HG03521 (cell line): ENCODE data around the gene VEGFB.

Source experiments
- ATAC-seq: cut with Tn5 transposase; IDR thresholded peaks from one replicate; pipeline ENCODE4 v1.9.1; 2021; ENCODE audit warnings: mild to moderate bottlenecking, moderate library complexity; ENCODE audit not compliant: unreplicated experiment

VEGFB gene, protein sequence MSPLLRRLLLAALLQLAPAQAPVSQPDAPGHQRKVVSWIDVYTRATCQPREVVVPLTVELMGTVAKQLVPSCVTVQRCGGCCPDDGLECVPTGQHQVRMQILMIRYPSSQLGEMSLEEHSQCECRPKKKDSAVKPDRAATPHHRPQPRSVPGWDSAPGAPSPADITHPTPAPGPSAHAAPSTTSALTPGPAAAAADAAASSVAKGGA

DNA sequence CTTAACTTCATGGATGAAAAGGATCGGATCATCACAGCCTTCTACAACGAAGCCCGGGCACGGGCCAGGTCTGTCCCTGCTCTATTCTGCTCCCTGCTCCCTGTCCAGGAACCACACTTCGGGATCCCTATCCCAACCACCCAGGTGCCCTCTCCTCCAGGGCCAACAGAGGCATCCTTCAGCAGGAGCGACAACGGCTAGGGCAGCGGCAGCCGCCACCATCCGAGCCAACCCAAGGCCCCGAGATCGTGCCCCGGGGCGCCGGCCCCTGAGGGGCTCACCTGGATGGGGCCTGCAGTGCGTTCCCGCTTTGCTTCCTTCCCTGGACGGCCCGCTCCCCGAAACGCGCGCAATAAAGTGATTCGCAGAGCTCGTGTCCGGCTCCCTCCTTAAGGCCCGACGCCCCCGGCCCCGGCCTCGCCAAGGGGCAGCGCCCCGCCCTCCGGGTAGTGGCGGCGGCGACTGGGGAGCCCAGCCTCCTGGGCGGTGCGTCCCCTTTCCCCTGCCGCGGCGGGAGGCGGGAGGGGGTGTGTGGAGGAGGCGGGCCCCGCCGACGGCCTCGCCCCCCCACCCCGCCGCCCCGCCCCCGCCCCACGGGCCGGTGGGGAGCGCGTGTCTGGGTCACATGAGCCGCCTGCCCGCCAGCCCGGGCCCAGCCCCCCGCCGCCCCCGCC, at the start of gene VEGFB:
TSS of gene VEGFB (plus strand) at position 672 of the 674 bp plus-strand sequence. CDS start 250 bp downstream, outside the sequence.
- peak; percentile 39 for ATAC-seq

DNA sequence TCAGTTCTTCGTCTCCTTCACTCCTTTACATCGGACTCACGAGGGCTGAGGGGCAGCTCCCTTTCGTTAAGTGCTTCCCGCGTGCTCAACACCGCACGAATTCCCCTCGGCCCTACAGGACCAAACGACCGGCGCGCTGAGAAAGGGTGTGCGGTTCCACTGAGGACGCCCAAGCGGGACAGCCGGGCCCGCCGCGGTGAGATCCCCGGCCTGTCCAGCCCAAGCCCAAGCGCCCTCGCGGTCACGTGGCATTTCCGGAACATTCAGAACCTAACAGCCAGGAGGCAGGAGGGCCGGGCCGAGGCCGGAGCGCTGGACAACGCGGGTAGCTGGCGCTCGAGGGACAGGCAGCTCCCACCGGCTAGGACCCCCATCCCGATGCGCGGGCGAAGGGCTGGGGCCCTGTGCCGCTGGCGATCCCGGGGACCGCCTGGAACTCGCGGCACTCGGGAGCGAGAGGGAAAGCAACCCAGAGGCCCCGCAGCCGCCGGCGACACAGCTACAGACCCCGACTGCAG, 49.1 kb upstream of the VEGFB start:
- ATAC-seq = peak; percentile 13

DNA sequence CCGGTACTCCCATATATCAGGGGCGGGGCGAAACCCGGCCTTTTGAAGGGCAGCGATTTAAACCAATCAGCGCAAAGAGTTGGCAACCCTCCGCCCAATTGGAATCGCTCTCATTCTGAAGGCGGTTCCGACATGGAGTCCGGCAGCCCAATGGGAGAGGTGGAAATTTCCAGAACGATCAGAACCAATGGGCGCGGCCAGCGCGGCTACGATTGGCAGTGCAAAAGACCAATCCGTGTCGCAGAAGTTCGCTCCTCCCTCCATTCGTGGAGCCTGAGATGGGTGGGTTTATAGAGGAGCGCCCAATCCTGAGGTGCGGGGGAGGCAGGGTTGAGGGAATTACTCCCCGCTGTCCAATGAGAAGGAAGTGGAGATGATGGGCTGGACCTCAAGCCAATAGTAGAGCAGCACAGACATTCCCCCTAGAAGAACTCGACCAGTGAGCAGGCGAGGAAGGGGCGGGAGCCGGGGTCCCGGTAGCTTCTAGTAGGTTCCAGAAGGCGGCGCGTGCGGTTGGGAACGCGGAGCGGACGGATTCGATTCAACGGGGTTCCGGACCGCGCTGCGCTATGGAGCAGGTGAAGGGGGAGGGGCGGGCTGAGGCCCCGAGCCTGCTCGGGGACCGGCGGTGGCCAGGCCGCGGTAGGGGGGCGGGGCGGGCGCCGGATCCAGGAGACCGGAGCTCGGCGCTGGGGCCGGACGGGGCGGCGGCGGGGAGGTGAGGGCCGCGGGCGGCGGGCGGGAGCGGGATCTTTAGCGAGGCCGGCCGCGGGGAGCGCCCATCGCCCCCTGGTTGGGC, 48.5 kb upstream of the VEGFB start, which contains the start of gene STIP1:
TSS of gene STIP1 (plus strand) at position 479 of the 799 bp plus-strand sequence. CDS start at position 570, 91 bp downstream.
- peak; percentile 86 for ATAC-seq

DNA sequence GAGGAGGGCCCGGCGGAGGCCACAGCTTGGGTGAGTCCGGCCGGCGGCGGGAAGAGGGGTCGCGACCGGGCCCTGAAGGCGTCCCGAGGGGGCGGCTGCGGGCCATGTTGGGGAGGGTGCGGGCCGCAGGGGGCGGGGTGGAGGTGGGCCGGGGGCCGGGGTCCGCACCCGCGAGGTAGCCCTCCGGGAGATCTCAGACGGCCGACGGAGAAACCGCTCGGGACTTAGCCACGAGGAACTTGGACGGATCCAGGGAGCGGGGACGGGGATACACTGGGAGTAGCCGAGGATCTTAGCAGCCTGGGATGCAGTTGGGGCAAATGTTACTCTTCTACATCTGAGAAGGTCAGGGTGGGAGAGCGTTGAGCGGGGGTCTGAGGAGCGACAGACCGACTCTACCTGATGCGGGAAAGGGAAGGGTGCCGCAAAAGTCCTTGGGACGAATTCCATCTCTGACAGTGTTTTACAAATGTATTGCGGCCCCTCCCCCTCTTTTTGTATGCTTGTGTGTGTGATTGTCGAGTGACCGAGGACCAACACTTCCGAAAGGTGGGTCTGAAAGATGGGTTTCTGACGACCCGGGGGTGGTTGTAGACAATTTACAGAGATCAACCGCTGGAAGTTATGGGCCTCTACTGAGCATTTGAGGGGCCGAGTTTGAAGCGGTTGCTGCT, 47.8 kb upstream of the VEGFB start:
- ATAC-seq = no peak

DNA sequence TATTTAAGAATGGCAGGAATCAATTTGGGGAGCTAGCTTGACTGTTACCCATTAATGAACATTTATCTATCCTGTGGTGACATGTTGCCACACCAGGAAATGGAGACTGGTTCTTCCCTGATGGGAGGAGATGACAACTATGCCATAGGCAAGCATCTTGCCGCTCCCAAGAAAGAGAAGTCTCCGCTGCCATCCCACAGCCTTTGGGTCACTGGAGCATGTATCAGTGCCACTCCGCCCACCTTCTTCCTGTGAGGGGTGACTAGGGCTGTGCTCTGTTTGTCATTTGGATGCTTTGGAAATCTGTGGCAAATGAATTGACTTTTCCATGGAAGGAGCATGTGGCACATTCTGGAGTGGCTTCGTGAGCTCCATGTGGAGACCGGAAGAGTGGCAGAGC, 42.0 kb upstream of the VEGFB start:
- ATAC-seq = no peak

DNA sequence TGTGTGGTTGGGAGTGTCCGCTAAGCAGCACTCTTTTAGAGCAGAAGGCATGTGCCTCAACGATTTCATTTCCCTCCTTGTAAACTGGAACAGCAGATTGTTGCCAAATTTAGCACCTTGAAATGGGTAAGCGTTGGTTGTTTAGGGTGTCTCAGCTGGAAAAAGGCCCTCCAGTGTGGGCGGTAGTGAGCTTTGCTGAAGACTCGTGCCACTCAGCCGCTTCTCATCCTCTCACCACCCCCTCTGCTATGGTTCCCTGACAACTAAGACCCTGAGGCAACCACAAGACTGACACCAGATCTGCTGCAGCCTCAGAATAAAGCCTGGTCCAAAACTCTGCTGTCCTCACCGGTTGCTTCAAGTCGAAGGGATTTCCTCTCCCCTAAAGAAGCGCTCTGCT, 37.8 kb upstream of the VEGFB start:
- no peak for ATAC-seq

DNA sequence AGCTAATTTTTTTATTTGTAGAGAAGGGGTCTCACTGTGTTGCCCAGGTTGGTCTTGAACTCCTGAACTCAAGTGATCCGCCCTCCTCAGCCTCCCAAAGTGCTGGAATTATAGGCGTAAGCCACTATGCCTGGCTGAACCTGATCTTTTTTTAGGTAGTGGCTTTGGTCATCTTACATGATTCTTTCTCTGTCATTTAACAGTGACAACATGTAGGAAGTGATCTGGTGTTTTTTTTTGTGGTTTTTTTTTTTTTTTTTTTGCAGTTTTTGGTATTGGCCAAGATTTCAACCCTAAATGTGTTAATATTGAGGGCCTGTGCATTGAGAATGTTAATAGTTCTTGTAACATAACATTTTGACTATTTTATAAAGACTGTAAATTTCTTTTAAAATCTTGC, 35.9 kb upstream of the VEGFB start:
- no peak for ATAC-seq

DNA sequence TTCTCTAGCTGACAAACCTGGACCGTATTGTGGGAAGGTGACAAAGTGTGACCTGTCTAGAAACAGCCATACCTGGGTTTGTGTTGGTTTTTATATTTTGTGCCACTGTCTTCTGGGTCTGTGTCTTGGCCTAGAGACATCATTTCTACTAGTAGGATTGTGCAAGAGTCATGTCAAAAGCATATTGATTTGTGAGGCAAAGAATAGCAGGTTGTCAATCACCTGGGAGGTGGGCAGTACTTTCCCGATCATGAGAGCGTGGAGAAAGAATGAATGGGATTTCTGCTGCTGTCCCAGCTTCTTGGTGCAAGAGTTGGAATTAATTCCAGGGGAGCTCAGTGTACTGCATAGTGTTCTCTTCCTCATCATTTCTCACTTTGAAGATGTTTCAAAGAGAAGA, 32.8 kb upstream of the VEGFB start:
- ATAC-seq = no peak

DNA sequence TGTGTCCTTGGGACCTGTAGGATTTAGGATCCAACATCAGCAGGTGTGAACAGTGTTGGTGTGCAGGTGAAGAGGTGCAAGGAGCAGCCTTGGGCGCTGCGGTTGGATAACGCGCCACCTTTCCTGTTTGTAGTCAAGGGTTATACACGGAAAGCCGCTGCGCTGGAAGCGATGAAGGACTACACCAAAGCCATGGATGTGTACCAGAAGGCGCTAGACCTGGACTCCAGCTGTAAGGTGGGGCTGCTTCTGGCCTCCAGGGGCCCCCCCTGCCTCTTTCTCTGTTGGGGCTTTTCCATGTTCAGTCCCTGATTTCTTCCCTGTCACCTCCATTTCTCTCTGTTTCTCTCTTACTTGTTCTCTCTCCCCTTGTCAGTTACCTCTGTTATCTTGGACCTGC, 31.4 kb upstream of the VEGFB start:
- no peak for ATAC-seq

DNA sequence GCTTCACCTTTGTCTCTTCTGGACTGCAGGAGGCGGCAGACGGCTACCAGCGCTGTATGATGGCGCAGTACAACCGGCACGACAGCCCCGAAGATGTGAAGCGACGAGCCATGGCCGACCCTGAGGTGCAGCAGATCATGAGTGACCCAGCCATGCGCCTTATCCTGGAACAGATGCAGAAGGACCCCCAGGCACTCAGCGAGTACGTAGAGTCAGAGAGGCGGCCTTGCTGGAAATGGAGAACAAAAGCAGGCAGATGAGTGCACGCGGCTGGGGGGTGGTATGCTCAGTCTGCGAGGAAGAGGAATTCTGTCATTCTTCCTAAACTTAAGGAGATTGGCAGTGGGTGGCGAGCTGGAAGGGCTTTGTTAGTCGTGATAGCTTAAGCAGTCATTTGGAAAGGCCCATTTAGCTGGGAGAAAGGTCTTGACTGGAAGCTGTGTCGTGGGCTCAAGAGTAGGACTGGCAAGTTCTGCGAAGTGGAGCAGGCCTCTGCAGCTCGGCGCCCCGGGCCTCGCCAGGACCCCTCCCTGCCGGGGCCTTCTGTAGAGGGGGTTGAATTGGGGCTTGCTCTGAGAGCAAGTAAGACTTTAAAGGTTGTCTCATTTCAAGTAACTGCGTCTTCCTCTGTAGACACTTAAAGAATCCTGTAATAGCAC, 30.8 kb upstream of the VEGFB start:
- no peak for ATAC-seq

DNA sequence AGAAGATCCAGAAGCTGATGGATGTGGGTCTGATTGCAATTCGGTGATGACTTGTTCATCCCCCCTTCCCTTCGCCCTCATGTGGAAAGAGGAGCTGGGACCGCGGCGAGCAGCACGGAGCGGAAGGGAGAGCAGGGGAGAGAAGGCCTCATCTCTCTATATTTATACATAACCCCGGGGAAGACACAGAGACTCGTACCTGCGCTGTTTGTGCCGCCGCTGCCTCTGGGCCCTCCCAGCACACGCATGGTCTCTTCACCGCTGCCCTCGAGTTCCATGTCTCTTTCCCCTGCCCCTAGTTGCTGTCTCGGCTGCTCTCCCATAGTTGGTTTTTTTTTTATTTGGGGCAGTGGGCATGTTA, 30.3 kb upstream of the VEGFB start:
- ATAC-seq = no peak

DNA sequence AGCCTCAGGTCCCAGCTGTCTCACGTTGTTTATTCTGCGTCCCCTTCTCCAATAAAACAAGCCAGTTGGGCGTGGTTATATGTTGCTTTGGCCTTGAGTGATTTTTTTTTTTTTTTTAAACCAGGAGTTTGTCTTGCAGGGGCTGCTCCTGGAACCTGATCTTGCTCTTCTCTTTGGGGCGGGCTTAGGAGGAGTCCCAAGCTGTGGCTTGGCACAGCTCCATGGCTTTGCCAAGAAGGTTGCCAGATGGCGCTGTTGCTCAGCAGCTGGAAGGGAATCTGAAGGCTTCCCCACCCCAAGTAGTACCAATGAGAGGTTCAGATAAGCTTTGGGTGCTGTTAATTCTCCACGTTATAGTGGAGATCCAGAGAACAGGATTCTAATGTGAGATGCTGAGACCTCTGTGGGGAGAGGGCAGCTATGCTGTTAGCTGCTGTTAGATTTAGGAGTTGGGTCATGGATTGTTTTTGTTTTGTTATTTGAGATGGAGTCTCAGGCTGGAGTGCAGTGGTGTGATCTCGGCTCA, 29.9 kb upstream of the VEGFB start:
- ATAC-seq = no peak

DNA sequence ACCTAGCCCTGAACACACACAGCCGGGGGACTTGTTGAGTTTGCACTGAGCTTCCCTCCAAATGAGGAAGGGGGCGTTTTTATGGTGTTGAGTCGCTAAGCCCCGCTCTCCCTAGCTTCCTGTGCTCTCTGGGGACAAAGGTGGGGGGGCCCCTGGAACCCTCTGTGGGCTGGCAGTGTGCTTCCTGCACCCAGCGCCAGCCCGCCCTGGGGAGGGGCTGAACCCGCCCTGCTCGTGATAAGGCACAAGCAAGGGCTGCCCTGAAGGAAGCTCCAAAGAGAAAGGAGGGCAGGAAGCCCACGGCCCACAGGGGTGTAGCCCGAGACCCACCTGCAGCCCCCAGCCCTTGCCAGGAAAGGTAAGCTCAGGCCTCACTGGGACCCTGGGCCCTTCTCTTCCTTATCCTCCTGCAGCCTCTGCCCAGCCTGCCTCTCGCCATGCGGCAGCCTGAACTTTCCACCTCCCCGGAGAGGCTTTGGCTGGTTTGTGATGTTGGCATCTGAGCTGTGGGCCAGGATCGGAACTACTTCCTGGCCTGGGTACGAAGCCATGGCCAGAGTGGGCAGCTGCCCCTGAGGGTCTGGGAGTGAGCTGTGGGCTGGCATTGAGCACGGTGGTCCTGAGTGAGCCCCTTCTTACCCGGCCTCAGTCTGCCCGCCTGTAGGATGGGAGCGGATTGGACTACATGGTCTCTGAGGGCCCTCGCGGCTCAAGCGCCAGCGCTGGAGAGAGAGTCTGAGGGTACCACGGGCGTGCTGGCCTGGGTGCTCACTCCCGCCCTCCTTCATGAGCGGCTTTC, 27.7 kb upstream of the VEGFB start, which contains the start of gene FERMT3:
TSS of gene FERMT3 (plus strand) at position 265 of the 799 bp plus-strand sequence. CDS start 644 bp downstream, outside the sequence.
- no peak for ATAC-seq

DNA sequence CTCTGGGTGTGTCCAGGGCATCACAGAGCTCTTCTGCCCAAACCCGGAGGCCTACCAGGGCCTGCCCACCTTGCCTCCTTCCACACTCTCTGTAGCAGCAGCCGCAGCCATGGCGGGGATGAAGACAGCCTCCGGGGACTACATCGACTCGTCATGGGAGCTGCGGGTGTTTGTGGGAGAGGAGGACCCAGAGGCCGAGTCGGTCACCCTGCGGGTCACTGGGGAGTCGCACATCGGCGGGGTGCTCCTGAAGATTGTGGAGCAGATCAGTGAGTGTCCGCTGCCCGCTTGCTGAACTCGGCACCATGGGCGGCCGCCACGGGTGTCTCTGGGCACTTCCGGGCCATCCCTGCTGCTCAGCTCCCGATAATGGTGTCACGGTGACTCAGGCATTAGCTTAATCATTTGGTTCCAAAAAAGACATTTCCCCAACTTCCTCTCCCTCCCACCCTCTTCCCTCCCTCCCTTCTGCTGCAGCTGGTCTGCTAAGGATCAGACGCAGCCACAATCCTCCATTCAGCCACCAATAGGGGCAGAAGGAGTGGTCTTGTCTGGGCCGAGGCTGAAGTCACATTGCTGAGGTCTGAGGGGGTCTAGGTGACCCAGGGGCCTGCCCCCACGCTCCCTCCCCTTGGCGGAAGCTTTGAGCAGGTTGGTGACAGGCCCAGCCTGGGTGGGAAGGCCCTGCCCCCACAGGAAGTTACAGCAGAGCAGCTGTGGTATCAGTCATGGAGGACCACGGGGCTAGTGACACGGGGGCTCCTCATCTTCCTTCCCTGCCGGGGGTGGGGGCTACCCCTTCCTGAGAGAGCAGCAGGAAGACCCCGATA, 26.9 kb upstream of the VEGFB start:
- peak; percentile 61 for ATAC-seq

DNA sequence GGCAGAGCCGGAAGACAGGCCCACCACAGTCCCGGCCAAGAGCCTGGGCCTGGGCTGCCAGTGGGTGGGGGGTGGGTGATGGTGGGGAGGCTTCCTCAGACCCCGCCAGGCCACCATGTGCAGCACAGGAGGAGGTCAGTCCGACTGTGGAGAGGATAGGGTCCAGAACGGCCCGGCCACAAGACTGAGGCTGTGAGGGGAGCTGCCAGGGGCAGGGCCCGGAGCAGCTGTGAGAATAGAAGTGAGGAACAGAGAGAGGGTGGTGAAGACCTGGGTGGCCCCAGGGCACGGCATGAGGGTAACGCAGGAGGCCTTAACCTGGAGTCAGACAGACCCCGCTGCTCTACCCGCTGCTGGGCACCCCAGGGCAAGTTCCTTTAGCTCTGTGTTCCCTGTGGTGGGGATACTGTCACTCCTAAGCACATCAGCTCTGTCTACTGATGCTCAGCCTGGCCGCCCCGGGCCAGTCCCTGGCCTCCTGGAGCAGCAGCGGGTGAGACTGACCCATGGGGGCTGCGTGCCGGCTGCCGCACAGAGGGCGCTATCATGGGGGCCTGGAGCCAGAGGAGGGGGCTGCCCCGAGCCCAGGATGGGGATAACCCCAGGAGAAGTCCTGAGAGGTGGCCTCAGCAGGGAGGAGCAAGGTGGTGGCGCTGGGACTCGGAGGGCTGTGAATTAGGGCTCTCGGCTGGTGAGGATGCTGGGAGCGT, 26.1 kb upstream of the VEGFB start:
- no peak for ATAC-seq

DNA sequence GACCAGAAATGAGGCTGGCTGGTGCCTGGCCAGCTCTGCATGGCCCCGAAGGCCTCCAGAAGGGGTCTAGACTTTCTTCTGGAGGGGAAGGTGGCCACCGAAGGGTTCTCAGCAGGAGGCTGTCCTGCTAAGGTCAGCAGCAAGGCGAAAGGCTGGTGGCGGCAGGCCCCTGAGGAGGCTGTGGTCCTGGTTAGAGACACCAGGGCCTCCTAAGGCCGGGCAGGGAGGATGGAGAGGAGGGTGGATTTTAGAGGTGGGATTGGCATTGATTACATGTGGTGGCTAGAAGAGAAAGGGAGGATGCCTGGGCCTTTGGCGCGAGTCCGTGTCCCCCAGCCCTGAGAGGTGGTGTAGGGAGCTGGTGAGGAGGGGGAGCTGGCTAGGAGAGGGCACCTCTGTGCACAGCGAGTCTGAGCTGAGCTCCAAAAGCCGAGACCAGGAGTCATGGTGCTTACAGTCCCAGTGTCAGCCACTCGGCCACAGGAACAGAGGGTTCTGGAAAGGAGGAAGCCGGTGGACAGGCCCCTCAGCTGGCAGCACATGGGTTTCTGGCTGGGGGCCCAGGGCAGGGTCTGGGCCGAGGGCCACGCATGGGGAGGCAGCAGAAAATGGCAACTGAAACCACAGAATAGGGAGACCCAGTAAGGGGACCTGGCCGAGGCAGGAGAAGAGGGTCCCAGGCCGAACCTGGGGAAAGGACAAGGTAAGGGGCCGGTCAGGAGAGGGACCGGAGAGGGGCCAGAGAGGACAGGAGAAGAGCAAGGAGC, 25.4 kb upstream of the VEGFB start:
- ATAC-seq = no peak

DNA sequence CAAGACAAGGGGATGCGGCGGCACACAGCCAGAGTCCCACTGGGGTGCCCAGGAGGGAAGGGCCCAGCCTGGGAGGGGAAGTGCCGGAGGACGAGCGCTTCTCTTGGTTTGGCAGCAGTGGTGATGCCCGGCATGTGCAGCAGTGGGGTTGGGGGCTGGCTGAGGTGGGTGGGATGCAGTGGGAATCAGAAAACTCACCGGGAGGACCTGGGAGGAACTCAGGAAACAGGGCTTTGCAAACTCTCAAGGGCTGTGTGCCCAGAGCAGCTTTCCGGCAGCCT, 24.9 kb upstream of the VEGFB start:
- ATAC-seq = no peak
